H9 (cell line): ENCODE measurements around the gene WAC. TPM values are rescaled to one million over a fixed set of nuclear protein-coding genes. Genes with fewer than 3 reads are reported as not detected.
"Not testable (repeated sequence)": the region's sequence is repeated elsewhere in the genome, so short reads cannot be mapped to it uniquely, and the experiment has no call there.

Source experiments
- DNase-seq: peaks from one replicate; pipeline ENCODE4 v3.0.0-alpha.2; 2017
- H2AFZ ChIP-seq: one replicate; pipeline ENCODE4 v1.6.1; 2013; ENCODE audit warnings: mild to moderate bottlenecking, low read length, control low read depth, moderate library complexity
- H2AK5ac ChIP-seq: 2 replicates; pipeline ENCODE4 v1.6.1; 2013; ENCODE audit warnings: low read length, control low read depth, mixed read lengths; ENCODE audit not compliant: insufficient read length
- H2BK120ac ChIP-seq: one replicate; pipeline ENCODE4 v1.6.1; 2013; ENCODE audit warnings: low read depth, mild to moderate bottlenecking, low read length, control low read depth, inconsistent platforms; ENCODE audit not compliant: poor library complexity, severe bottlenecking
- H2BK12ac ChIP-seq: 2 replicates; pipeline ENCODE4 v1.6.1; 2013; ENCODE audit warnings: low read length, control low read depth, mixed read lengths, low read depth; ENCODE audit not compliant: insufficient read length
- H2BK15ac ChIP-seq: 2 replicates; pipeline ENCODE4 v1.6.1; 2013; ENCODE audit warnings: low read depth, low read length, control low read depth
- H2BK20ac ChIP-seq: one replicate; pipeline ENCODE4 v1.6.1; 2013; ENCODE audit warnings: low read depth, mild to moderate bottlenecking, low read length, control low read depth, inconsistent platforms; ENCODE audit not compliant: poor library complexity, severe bottlenecking
- H2BK5ac ChIP-seq: 2 replicates; pipeline ENCODE4 v1.6.1; 2013; ENCODE audit warnings: low read length, control low read depth, mixed read lengths; ENCODE audit not compliant: insufficient read length
- H3K14ac ChIP-seq: 2 replicates; pipeline ENCODE4 v1.6.1; 2013; ENCODE audit warnings: low read length, control low read depth; ENCODE audit not compliant: insufficient read depth
- H3K18ac ChIP-seq: 2 replicates; pipeline ENCODE4 v1.6.1; 2013; ENCODE audit warnings: low read depth, mild to moderate bottlenecking, mixed read lengths, low read length, control low read depth; ENCODE audit not compliant: insufficient read length
- H3K23ac ChIP-seq: 2 replicates; pipeline ENCODE4 v1.6.1; 2013; ENCODE audit warnings: low read length, control low read depth, mixed read lengths, low read depth; ENCODE audit not compliant: insufficient read length
- H3K23me2 ChIP-seq: 2 replicates; pipeline ENCODE4 v1.6.1; 2013; ENCODE audit warnings: low read depth, mild to moderate bottlenecking, mixed read lengths, low read length, control low read depth; ENCODE audit not compliant: insufficient read length, poor library complexity, severe bottlenecking
- H3K27ac ChIP-seq: 2 replicates; pipeline ENCODE4 v1.5.1; 2013; ENCODE audit warnings: low read length, control low read depth, mixed read lengths, low read depth; ENCODE audit not compliant: insufficient read length
- H3K27me3 ChIP-seq: 2 replicates; pipeline ENCODE4 v1.6.1; 2013; ENCODE audit warnings: low read length, control low read depth, inconsistent platforms; ENCODE audit not compliant: insufficient read depth
- H3K4ac ChIP-seq: 2 replicates; pipeline ENCODE4 v1.6.1; 2013; ENCODE audit warnings: low read depth, mild to moderate bottlenecking, control low read depth, inconsistent platforms, low read length, moderate library complexity
- H3K4me1 ChIP-seq: 2 replicates; pipeline ENCODE4 v1.6.1; 2013; ENCODE audit warnings: low read length, control low read depth, inconsistent platforms; ENCODE audit not compliant: insufficient read depth
- H3K4me2 ChIP-seq: 2 replicates; pipeline ENCODE4 v1.6.1; 2013; ENCODE audit warnings: low read length, control low read depth, mixed read lengths; ENCODE audit not compliant: insufficient read length, insufficient read depth
- H3K56ac ChIP-seq: 2 replicates; pipeline ENCODE4 v1.6.1; 2013; ENCODE audit warnings: low read depth, mild to moderate bottlenecking, mixed read lengths, low read length, control low read depth; ENCODE audit not compliant: insufficient read length
- H3K79me1 ChIP-seq: 2 replicates; pipeline ENCODE4 v1.6.1; 2013; ENCODE audit warnings: low read depth, mild to moderate bottlenecking, moderate library complexity, low read length, control low read depth, inconsistent platforms; ENCODE audit not compliant: insufficient read depth, poor library complexity, severe bottlenecking
- H3K79me2 ChIP-seq: 2 replicates; pipeline ENCODE4 v1.6.1; 2013; ENCODE audit warnings: low read length, control low read depth, inconsistent platforms; ENCODE audit not compliant: insufficient read depth
- H3K9ac ChIP-seq: 2 replicates; pipeline ENCODE4 v1.6.1; 2013; ENCODE audit warnings: low read length, control low read depth, mixed read lengths; ENCODE audit not compliant: insufficient read length; ENCODE audit errors: extremely low read depth
- H3K9me3 ChIP-seq: one replicate; pipeline ENCODE4 v1.6.1; 2013; ENCODE audit warnings: low read depth, low read length, inconsistent platforms; ENCODE audit not compliant: control insufficient read depth
- H3T11ph ChIP-seq: one replicate; pipeline ENCODE4 v1.6.1; 2013; ENCODE audit warnings: mild to moderate bottlenecking, low read length, control low read depth, inconsistent platforms
- H4K20me1 ChIP-seq: one replicate; pipeline ENCODE4 v1.6.1; 2013; ENCODE audit not compliant: control insufficient read depth, insufficient read length, insufficient read depth
- H4K5ac ChIP-seq: 2 replicates; pipeline ENCODE4 v1.6.1; 2013; ENCODE audit warnings: low read depth, mild to moderate bottlenecking, mixed read lengths, low read length, control low read depth; ENCODE audit not compliant: insufficient read length
- H4K8ac ChIP-seq: replicated peaks from 2 replicates; pipeline ENCODE4 v1.6.1; 2013; ENCODE audit warnings: low read length, control low read depth, mixed read lengths, low read depth; ENCODE audit not compliant: insufficient read length
- H4K91ac ChIP-seq: 2 replicates; pipeline ENCODE4 v1.6.1; 2013; ENCODE audit warnings: low read depth, mild to moderate bottlenecking, moderate library complexity, mixed read lengths, low read length, control low read depth; ENCODE audit not compliant: insufficient read length
- H3K27ac Mint-ChIP-seq, 3 experiments: 2 replicates in 2 of 3; 3 replicates in 1 of 3; pipeline ENCODE4 v1.8.0; 2020 to 2021; ENCODE audit warnings: mixed read lengths in 3 of 3, mild to moderate bottlenecking in 1 of 3, moderate library complexity in 1 of 3
- H3K27me3 Mint-ChIP-seq: 2 replicates; pipeline ENCODE4 v1.8.0; 2021; ENCODE audit warnings: low read depth, mild to moderate bottlenecking, moderate library complexity, mixed read lengths
- H3K36me3 Mint-ChIP-seq, 3 experiments: 2 replicates in 2 of 3; 3 replicates in 1 of 3; pipeline ENCODE4 v1.8.0; 2020 to 2021; ENCODE audit warnings: low read depth in 3 of 3, mixed read lengths in 3 of 3; ENCODE audit not compliant: insufficient read depth in 1 of 3
- H3K4me1 Mint-ChIP-seq, 2 experiments: 2 replicates each; pipeline ENCODE4 v1.8.0; 2020; ENCODE audit warnings: mixed read lengths in 2 of 2
- H3K4me3 Mint-ChIP-seq, 2 experiments: 2 replicates in 1 of 2; 3 replicates in 1 of 2; pipeline ENCODE4 v1.8.0; 2020 to 2021; ENCODE audit warnings: mild to moderate bottlenecking in 2 of 2, mixed read lengths in 2 of 2, moderate library complexity in 1 of 2
- H3K9me3 Mint-ChIP-seq, 2 experiments: 2 replicates in 1 of 2; 3 replicates in 1 of 2; pipeline ENCODE4 v1.8.0; 2020; ENCODE audit warnings: mild to moderate bottlenecking in 2 of 2, mixed read lengths in 2 of 2, moderate library complexity in 1 of 2
- CTCF ChIP-seq: fragments of 200-600 bp; sonication (generic); conservative IDR thresholded peaks from 3 replicates; pipeline ENCODE4 v1.8.0; 2021; ENCODE audit warnings: antibody characterized with exemption, mild to moderate bottlenecking
- WGBS: extraction: QIAGEN DNeasy Blood & Tissue Kit; methylation state at CpG from one replicate; pipeline ENCODE4 v1.1.7; 2013; ENCODE audit warnings: missing lambda C conversion rate, low lambda C conversion rate, mixed read lengths; ENCODE audit not compliant: insufficient read length; ENCODE audit errors: extremely low coverage; 5-methylcytosine and 5-hydroxymethylcytosine counted together
- total RNA-seq: library from RNA; stranded (reverse); gene quantifications from 2 replicates; pipeline ENCODE4 v1.2.1, GENCODE V29; 2021

WAC gene
- total RNA-seq, 1 experiment from 2014 or later: 130 TPM

GRCh38 chr10:28606568-28606967 is 73.7 kb downstream of the WAC start:
- Histone ChIP-seq H2BK5ac (no peak overlapping the region), H3K23ac (no peak overlapping the region), H3K14ac (no peak overlapping the region), H2AK5ac (no peak overlapping the region), H3K56ac (no peak overlapping the region), H2BK20ac (no peak overlapping the region), H3K18ac (no peak overlapping the region), H3K27me3 (no peaks in the 10 kb centered on the region), H3K79me2 (no peaks in the 10 kb centered on the region; the same call in 1 of the 2 replicates), H3K9ac (no peak overlapping the region), H3K23me2 (no peaks in the 10 kb centered on the region), H3K4me1 (no peaks in the 10 kb centered on the region), H2BK120ac (no peak overlapping the region), H3K4ac (no peak overlapping the region), H3K4me2 (no peak overlapping the region), H4K8ac (no peak overlapping the region), H3K9me3 (no peaks in the 10 kb centered on the region), H4K20me1 (no peaks in the 10 kb centered on the region), H2AFZ (no peak overlapping the region), H3T11ph (no peak overlapping the region), H2BK12ac (no peak overlapping the region), H2BK15ac (no peak overlapping the region), H3K79me1 (no peaks in the 10 kb centered on the region), H4K5ac (no peak overlapping the region), H3K27ac (no peak overlapping the region), H4K91ac (no peak overlapping the region)
- Mint-ChIP-seq H3K27me3 (no peaks in the 10 kb centered on the region), H3K4me1 (peaks cover under 1% of the 10 kb centered on the region in 2 experiments; a peak in 2 of 4 replicates), H3K36me3 (peaks cover 21 to 57% (median 40%) of the 10 kb centered on the region in 3 experiments), H3K27ac (no peak overlapping the region; a peak in 1 of 7 replicates), H3K4me3 (no peak overlapping the region), H3K9me3 (no peaks in the 10 kb centered on the region)
- TF ChIP-seq CTCF: no peak
- DNase-seq: no peak
- no CpG with 5 or more reads among the region's 2 CpGs for WGBS

GRCh38 chr10:28609636-28610035 is 76.7 kb downstream of the WAC start:
- H2BK5ac ChIP-seq, H3K79me1 ChIP-seq, H2BK20ac ChIP-seq, H3K27me3 Mint-ChIP-seq, H2AFZ ChIP-seq, H3K9ac ChIP-seq, H3K23ac ChIP-seq, H2BK15ac ChIP-seq, H3K4me1 ChIP-seq, H3K27ac ChIP-seq, H2BK12ac ChIP-seq, H3T11ph ChIP-seq, H4K5ac ChIP-seq, H3K79me2 ChIP-seq, H2BK120ac ChIP-seq, H3K9me3 Mint-ChIP-seq, H3K27ac Mint-ChIP-seq, H3K18ac ChIP-seq, H4K91ac ChIP-seq, H4K8ac ChIP-seq, H3K14ac ChIP-seq, H3K56ac ChIP-seq, H3K23me2 ChIP-seq, H4K20me1 ChIP-seq, H3K4me3 Mint-ChIP-seq, DNase-seq, H2AK5ac ChIP-seq, H3K9me3 ChIP-seq, H3K4me2 ChIP-seq, H3K27me3 ChIP-seq, H3K4me1 Mint-ChIP-seq, H3K4ac ChIP-seq: not testable (repeated sequence)
- no CpG with 5 or more reads among the region's 3 CpGs for WGBS
- peaks cover 39 to 72% (median 57%) of the 10 kb centered on the region in 3 experiments for H3K36me3 Mint-ChIP-seq
